Measurements from ENCODE around the gene GRIK4. TPM values are rescaled to one million over a fixed set of nuclear protein-coding genes. Genes with fewer than 3 reads are reported as not detected.

GRIK4 gene
- total RNA-seq, 2 experiments from 2014 or later = 0.06 TPM; not detected in 1

GRCh38 chr11:120633616-120634393 lies 122.3 kb downstream of the GRIK4 start:
- no peaks in the 10 kb centered on the region for H3K9me3 ChIP-seq (ENCODE audit: low read length)
- no peaks in the 10 kb centered on the region for H4K20me1 ChIP-seq (ENCODE audit: insufficient read depth, low read length)
- ChIA-PET POLR2A (no interaction called here), CTCF (ENCODE audit: unreplicated experiment) (no interaction called here)
- no peaks in the 10 kb centered on the region for H3K9me2 ChIP-seq (ENCODE audit: insufficient read depth, low read length)
- intact Hi-C loops (cut with micrococcal nuclease; ENCODE audit: unreplicated experiment) = no loop called here
- no peak overlapping the region for H3K4me2 ChIP-seq (ENCODE audit: low read length)
- no peak for DNase-seq (ENCODE audit: low spot score)
- H3K36me3 ChIP-seq (ENCODE audit: insufficient read depth, low read length) = no peaks in the 10 kb centered on the region
- no peak overlapping the region for H2AFZ ChIP-seq (ENCODE audit: low read length)
- H3K4me3 ChIP-seq (ENCODE audit: low read depth, low read length, poor library complexity, severe bottlenecking) = no peak overlapping the region
- H3K27ac ChIP-seq (ENCODE audit: low read depth, low read length, poor library complexity, severe bottlenecking) = no peak overlapping the region
- TF ChIP-seq EZH2phosphoT487 (IDR thresholded peaks at IDR 0.05; ENCODE audit: borderline replicate concordance, low read depth, low read length) = no peak
- TF ChIP-seq, protein P1, sequence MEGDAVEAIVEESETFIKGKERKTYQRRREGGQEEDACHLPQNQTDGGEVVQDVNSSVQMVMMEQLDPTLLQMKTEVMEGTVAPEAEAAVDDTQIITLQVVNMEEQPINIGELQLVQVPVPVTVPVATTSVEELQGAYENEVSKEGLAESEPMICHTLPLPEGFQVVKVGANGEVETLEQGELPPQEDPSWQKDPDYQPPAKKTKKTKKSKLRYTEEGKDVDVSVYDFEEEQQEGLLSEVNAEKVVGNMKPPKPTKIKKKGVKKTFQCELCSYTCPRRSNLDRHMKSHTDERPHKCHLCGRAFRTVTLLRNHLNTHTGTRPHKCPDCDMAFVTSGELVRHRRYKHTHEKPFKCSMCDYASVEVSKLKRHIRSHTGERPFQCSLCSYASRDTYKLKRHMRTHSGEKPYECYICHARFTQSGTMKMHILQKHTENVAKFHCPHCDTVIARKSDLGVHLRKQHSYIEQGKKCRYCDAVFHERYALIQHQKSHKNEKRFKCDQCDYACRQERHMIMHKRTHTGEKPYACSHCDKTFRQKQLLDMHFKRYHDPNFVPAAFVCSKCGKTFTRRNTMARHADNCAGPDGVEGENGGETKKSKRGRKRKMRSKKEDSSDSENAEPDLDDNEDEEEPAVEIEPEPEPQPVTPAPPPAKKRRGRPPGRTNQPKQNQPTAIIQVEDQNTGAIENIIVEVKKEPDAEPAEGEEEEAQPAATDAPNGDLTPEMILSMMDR (conservative IDR thresholded peaks at IDR 0.05; ENCODE audit: low read length) = no peak
- no peaks in the 10 kb centered on the region for H3K79me2 ChIP-seq (ENCODE audit: insufficient read depth, low read depth, low read length)
- no TSS peak for BruUV-seq (replicated peaks)
- no peaks in the 10 kb centered on the region for H3K4me1 ChIP-seq (ENCODE audit: insufficient read depth, low read length, poor library complexity, severe bottlenecking)

GRCh38 chr11:120634706-120635105 lies 123.2 kb downstream of the GRIK4 start:
- Histone ChIP-seq H3K4me2 (ENCODE audit: low read length) (no peak overlapping the region), H2AFZ (ENCODE audit: low read length) (no peak overlapping the region), H4K20me1 (ENCODE audit: insufficient read depth, low read length) (no peaks in the 10 kb centered on the region), H3K4me3 (ENCODE audit: low read depth, low read length, poor library complexity, severe bottlenecking) (no peak overlapping the region), H3K36me3 (ENCODE audit: insufficient read depth, low read length) (no peaks in the 10 kb centered on the region), H3K27ac (ENCODE audit: low read depth, low read length, poor library complexity, severe bottlenecking) (no peak overlapping the region), H3K4me1 (ENCODE audit: insufficient read depth, low read length, poor library complexity, severe bottlenecking) (no peaks in the 10 kb centered on the region), H3K9me2 (ENCODE audit: insufficient read depth, low read length) (no peaks in the 10 kb centered on the region), H3K9me3 (ENCODE audit: low read length) (no peaks in the 10 kb centered on the region), H3K79me2 (ENCODE audit: insufficient read depth, low read depth, low read length) (no peaks in the 10 kb centered on the region)
- intact Hi-C loops (cut with micrococcal nuclease; ENCODE audit: unreplicated experiment) = no loop called here
- no peak for TF ChIP-seq EZH2phosphoT487 (IDR thresholded peaks at IDR 0.05; ENCODE audit: borderline replicate concordance, low read depth, low read length)
- TF ChIP-seq, protein P1 (conservative IDR thresholded peaks at IDR 0.05; ENCODE audit: low read length) = no peak
- ChIA-PET CTCF (ENCODE audit: unreplicated experiment) (no interaction called here), POLR2A (interaction anchor here (0.5 kb wide), 1 partner anchor 215 kb away, joined by 3 read pairs; no protein-coding TSS in a partner anchor)
- DNase-seq (ENCODE audit: low spot score) = no peak
- BruUV-seq (replicated peaks) = no TSS peak

- CTCF ChIA-PET (ENCODE audit: unreplicated experiment) = no interaction called here
- H3K4me1 ChIP-seq (ENCODE audit: insufficient read depth, low read length, poor library complexity, severe bottlenecking) = no peaks in the 10 kb centered on the region
- H3K9me2 ChIP-seq (ENCODE audit: insufficient read depth, low read length) = no peaks in the 10 kb centered on the region
- H2AFZ ChIP-seq (ENCODE audit: low read length) = no peak overlapping the region
- TF ChIP-seq EZH2phosphoT487 (IDR thresholded peaks at IDR 0.05; ENCODE audit: borderline replicate concordance, low read depth, low read length) = no peak
- TF ChIP-seq, protein P1 (conservative IDR thresholded peaks at IDR 0.05; ENCODE audit: low read length) = no peak
- BruUV-seq (replicated peaks) = no TSS peak
- no peak for DNase-seq (ENCODE audit: low spot score)
- H3K4me2 ChIP-seq (ENCODE audit: low read length) = no peak overlapping the region
- no peak overlapping the region for H3K27ac ChIP-seq (ENCODE audit: low read depth, low read length, poor library complexity, severe bottlenecking)
- H3K9me3 ChIP-seq (ENCODE audit: low read length) = no peaks in the 10 kb centered on the region
- H4K20me1 ChIP-seq (ENCODE audit: insufficient read depth, low read length) = no peaks in the 10 kb centered on the region
- no peaks in the 10 kb centered on the region for H3K79me2 ChIP-seq (ENCODE audit: insufficient read depth, low read depth, low read length)
- intact Hi-C loops (cut with micrococcal nuclease; ENCODE audit: unreplicated experiment) = no loop called here
- H3K36me3 ChIP-seq (ENCODE audit: insufficient read depth, low read length) = no peaks in the 10 kb centered on the region
- H3K4me3 ChIP-seq (ENCODE audit: low read depth, low read length, poor library complexity, severe bottlenecking) = no peak overlapping the region
- POLR2A ChIA-PET = interaction anchor here (0.5 kb wide), 1 partner anchor 214 kb away, joined by 3 read pairs; no protein-coding TSS in a partner anchor
Measured at GRCh38 chr11:120635136-120635810, 123.7 kb downstream of the GRIK4 start.

Measured in OCI-LY7 (cell line).